ENCODE measurements around the gene CRAT.
A peak's percentile ranks its signal among the peaks of the same experiment; 100 is the strongest.

GRCh38 chr9:129131300-129132145 lies 20.9 kb upstream of the CRAT start:
- TF ChIP-seq POLR2AphosphoS5 (IDR thresholded peaks at IDR 0.05; ENCODE audit: low read depth) (no peak), EZH2phosphoT487 (IDR thresholded peaks at IDR 0.05; ENCODE audit: unreplicated experiment) (no peak), CREB1 (CRISPR knock-in tag; IDR thresholded peaks at IDR 0.05; ENCODE audit: low read depth) (no peak), EZH2 (IDR thresholded peaks at IDR 0.05; ENCODE audit: low read depth, unreplicated experiment) (no peak)
- TF ChIP-seq, protein P1, sequence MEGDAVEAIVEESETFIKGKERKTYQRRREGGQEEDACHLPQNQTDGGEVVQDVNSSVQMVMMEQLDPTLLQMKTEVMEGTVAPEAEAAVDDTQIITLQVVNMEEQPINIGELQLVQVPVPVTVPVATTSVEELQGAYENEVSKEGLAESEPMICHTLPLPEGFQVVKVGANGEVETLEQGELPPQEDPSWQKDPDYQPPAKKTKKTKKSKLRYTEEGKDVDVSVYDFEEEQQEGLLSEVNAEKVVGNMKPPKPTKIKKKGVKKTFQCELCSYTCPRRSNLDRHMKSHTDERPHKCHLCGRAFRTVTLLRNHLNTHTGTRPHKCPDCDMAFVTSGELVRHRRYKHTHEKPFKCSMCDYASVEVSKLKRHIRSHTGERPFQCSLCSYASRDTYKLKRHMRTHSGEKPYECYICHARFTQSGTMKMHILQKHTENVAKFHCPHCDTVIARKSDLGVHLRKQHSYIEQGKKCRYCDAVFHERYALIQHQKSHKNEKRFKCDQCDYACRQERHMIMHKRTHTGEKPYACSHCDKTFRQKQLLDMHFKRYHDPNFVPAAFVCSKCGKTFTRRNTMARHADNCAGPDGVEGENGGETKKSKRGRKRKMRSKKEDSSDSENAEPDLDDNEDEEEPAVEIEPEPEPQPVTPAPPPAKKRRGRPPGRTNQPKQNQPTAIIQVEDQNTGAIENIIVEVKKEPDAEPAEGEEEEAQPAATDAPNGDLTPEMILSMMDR (conservative IDR thresholded peaks at IDR 0.05; ENCODE audit: low read depth in 2 of 2): peak; percentile 96 to 99
- TF ChIP-seq, protein P2, sequence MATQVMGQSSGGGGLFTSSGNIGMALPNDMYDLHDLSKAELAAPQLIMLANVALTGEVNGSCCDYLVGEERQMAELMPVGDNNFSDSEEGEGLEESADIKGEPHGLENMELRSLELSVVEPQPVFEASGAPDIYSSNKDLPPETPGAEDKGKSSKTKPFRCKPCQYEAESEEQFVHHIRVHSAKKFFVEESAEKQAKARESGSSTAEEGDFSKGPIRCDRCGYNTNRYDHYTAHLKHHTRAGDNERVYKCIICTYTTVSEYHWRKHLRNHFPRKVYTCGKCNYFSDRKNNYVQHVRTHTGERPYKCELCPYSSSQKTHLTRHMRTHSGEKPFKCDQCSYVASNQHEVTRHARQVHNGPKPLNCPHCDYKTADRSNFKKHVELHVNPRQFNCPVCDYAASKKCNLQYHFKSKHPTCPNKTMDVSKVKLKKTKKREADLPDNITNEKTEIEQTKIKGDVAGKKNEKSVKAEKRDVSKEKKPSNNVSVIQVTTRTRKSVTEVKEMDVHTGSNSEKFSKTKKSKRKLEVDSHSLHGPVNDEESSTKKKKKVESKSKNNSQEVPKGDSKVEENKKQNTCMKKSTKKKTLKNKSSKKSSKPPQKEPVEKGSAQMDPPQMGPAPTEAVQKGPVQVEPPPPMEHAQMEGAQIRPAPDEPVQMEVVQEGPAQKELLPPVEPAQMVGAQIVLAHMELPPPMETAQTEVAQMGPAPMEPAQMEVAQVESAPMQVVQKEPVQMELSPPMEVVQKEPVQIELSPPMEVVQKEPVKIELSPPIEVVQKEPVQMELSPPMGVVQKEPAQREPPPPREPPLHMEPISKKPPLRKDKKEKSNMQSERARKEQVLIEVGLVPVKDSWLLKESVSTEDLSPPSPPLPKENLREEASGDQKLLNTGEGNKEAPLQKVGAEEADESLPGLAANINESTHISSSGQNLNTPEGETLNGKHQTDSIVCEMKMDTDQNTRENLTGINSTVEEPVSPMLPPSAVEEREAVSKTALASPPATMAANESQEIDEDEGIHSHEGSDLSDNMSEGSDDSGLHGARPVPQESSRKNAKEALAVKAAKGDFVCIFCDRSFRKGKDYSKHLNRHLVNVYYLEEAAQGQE (IDR thresholded peaks at IDR 0.05; ENCODE audit: unreplicated experiment): no peak

All from GM23338 (cell line).